Stimulated activated CD4-positive, alpha-beta T cell treated with anti-CD3 and anti-CD28 coated beads, Interleukin-1b, Interleukin-23, amount 100 ng/mL, for 24 hours (primary cell): ENCODE measurements around the gene SLC29A1.

ENCODE experiments used
- DNase-seq, 4 experiments: peaks; one replicate each; pipeline ENCODE4 v3.0.0-alpha.2; 2020; ENCODE audit warnings: low read depth in 4 of 4, low spot score in 1 of 4

SLC29A1 gene

DNA sequence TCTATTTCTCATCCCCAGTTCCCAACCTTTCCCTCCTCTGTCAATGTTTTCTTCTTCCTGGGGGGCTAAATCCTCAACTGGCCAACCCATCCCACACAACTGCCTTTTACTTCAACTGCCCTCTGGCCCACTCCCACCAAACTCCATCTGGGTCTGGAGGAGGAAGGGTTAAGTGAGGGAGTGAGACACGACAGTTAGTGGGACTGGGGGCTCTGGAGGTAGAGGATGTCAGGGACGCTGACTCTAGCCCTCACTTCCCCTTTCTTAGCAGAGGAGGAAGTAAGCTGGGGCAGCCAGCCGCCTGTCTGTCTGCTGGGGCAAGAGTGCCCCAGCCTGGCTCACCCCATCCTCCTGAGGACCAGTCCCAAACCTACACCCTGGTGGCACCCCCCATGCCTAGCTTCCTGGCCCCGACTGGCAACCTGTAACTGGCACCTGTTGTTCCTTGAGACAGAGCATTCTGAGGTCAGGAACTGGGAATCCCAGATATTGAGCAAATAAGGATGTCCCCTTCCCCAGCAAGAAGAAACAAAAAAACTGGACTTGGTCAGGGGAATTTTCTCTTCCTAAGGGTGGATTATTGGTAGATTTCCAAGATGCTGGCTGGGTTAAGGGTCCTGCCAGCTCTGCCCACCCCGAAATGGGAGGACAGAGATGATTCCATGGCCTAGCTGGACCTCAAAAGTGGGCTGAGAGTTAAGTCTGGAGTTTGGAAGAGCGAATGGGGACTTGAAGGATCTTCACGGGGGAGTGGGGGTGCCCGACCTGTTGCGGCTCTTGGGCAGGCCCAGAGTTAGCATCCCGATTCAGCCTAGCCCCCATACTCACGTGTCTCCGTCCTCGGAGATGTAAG is 41.0 kb downstream of the SLC29A1 start:
- no peak for DNase-seq

- DNase-seq, result peak; percentile 90 to 97 (median 95)
Observed at GRCh38 chr6:44265007-44265721, 41.8 kb downstream of the SLC29A1 start, which contains the start of gene NFKBIE. NFKBIE (minus strand) TSS chr6:44265551; CDS start chr6:44265346, 205 bp downstream.

DNA sequence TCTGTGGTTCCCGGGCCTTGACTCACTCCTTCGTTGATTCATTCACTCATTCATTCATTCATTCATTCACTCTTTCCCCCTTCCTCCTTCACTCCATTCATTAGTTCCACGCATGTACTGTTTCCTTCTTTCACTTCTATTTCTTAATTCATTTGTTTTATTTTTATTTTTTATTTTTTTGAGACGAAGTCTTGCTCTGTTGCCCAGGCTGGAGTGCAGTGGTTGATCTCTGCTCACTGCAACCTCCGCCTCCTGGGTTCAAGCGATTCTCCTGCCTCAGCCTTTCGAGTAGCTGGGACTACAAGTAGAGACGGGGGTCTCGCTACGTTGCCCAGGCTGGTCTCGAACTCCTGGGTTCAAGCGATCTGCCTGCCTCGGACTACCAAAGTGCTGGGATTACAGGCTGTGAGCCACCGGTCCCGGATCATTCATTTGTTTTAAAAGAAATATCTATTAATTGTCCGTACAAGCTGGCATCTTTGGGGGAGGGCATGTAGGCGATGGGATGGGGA is 42.4 kb downstream of the SLC29A1 start:
- no peak for DNase-seq

DNA sequence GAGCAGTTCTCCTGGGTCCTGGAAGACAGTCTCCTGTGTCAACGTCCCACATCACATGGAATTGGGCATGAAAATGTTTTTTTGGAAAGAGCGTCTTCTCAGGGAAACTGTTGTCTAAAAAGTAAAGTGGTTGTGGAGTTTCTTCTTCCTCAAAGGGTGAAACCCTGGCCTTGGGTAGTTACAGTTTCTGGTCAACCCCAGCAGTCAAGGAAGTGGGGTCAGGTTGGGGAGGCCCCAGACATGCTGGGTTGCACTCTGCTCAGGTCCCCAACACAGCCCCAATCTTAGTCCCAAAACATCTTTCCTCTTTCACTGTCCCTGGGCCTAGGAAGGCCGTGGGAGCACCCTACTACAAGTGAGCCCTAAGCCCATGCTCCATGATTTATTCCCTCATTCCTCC is 43.0 kb downstream of the SLC29A1 start:
- DNase-seq, result no peak

DNA sequence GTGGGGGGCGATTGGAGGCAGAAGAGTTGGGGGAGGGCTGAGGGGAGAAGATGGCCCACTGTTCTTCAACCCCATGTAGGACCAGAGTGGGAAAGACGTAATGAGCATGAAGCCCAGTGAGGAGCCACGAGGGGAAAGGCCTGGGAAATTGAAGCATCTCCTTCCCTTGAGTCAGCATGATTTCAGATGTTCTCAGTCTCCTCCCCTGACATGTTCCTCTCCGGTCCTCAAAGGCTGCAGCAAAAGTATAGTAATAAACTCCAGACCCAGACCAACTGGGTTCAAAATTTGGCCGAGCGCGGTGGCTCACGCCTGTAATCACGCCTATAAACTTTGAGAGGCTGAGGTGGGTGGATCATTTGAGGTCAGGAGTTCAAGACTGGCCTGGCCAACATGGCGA is 43.9 kb downstream of the SLC29A1 start:
- no peak for DNase-seq

DNA sequence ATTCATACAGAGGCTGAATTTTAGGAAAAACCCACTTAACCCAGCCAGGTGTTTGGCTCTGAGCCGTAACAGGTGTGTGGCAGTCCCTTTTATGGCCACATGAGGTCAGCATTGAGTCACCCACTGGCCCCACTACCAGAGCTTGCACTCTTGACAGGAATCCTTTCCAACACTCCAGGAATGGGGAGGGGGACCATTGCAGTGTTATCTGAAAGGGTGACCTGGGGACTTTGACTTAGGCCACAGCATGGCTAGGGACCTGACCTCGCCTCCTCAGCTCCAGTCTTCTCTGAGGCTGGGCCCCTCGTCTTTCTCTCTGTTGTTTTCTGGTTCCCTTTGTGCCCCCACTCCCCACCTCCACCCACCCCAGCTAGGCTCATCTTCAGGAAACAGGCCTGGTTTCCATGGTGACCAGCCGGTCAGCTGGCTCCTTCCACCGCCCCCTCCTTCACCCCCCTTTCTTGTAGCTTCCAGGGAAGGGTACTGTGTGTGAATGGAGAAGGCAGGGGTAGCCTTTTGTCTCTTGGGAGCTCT is 44.8 kb downstream of the SLC29A1 start:
- no peak for DNase-seq

DNA sequence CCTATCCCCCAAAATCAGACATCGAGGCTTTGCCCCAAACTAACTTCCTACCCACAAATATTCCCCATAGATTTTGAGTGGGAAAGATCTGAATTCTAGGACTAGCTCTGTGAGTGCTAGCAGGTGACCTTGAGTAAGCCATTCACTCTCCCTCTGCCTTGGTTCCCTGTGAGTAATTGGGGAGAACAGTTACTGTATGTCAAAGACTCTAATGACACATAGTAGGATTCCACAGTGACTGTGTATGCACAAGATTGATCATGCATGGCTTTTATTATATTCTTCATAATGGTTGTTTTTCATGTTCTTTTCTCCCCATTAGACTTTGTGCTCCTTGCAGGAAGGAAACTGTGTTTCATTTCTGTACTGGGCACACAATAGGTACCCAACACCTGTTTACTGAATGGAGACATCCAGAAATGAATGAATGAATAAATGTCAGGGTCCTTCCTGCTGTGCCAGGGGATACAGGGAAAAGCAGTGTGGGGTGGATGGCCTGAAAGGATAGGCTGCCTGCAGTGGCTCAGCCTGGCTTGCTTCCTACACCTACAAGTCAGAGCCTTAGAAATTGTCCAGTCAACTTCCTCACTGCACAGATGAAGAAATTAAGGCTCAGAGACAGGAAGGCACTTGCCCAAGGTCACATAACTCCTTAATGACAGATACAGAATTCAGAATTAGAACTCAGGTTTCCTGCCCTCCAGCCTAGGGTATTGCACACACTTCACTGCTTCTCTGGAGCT is 46.0 kb downstream of the SLC29A1 start:
- DNase-seq, result no peak

DNA sequence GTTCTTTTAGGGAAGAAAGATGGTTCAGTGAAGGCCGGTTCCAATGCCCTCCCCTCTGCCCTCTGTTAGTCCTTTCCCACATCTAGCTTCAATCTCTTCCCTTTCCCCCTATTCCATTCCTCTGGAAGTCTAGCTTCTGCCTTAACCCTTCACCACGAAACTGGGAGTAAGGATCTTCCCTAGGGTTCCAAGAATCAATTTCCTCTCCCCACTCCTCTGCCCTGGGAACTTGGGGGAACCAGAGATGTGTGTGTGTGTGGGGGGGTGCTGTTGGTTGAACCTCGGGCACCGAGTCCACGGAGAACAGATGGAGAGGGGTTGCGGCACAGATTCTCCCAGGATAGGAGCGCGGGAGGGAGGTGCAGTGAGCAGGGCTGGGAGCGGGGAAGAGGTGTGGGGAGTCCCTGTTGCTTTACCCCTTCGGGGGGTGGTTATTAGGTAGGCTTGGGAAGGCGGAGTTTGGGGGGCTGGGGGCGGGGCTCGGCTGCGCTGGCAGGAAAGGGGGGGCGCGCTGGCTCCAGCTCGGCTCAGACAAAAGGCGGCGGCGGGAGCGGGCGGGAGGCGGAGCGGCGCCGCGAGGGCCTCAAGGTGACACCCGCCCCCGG is 46.6 kb downstream of the SLC29A1 start, which contains the start of gene TMEM151B:
TMEM151B (plus strand) TSS at position 530 of the 605 bp plus-strand sequence. CDS start 293 bp downstream, outside the sequence.
- no peak for DNase-seq

DNA sequence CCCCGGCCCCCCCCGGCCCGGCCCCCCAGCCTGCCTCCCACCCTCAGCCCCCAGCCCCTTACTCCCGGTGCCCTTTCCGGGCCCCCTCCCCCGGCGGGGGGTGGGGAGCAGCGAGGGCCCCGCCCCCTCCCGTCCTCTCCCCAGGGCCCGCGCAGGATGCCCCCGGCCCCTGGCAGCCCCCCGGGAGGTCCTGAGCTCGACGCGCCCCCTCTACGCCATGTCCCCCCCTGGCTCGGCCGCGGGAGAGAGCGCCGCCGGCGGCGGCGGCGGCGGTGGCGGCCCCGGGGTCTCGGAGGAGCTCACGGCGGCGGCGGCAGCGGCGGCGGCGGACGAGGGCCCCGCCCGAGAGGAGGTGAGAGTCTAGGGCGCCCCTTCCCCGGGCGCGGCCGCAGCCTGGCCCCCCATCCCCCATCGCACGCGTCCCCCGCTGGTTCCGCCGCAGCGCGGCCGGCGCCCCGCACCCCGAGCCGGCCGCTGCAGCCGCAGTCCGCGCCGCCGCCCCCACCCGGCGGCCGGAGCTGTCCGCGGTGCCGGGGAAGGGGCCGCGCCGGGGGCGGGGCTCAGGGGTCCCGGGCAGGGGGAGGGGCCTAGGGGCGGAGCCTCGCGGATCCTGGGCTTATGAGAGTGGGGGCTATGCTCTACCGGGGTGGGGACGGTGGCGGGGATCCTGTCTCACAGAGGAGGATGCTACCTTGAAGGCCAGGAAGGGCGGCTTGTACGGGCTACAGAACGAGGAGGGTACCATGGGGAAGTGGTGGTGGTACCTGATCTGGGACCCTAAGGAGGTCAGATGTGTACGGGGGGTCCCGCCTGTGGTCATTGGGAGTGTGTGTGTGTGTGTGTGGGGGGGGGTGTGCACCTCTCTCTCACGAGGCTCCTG is 47.4 kb downstream of the SLC29A1 start:
- no peak for DNase-seq

GRCh38 chr6:44271406-44271723 is 48.0 kb downstream of the SLC29A1 start:
- DNase-seq, result no peak

DNA sequence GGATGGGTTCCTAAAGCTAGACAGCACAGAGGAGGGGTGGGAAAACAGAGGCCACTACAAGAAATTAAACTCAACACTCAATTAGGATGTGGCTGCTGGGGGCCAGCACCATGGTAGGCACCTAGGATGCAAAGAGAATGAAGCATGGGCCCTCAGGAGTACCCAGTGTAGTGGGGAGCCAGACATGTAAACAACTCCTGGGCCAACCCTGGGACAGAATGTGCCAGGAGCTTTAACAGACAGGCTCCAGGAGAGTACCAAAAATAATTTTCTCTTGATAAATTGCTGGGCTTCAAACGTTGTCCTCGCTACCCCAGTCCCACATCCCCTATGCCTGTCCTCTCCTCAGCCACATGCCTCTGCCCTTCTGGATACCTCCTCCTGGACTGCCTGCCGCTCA is 48.5 kb downstream of the SLC29A1 start:
- no peak for DNase-seq

DNA sequence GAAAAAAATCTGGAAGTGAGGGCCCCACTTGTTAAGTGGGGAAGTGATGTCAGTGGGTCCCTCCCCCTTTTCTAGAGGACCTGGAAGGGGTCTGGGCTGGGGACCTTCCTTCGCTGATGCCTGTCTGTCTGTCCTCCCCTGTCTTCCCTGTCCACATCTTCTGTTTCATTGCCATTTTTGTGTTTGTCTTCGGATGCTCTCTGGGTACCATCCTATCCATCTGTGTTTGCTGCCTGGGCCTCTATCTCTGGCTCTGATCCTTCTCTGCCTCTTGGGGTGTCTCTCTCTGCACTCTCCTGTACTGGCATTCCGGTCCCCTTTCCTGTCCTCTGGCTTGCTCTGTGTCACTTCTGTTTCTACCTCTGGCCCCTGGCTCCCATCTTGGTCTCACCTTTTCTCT is 49.1 kb downstream of the SLC29A1 start:
- no peak for DNase-seq

DNA sequence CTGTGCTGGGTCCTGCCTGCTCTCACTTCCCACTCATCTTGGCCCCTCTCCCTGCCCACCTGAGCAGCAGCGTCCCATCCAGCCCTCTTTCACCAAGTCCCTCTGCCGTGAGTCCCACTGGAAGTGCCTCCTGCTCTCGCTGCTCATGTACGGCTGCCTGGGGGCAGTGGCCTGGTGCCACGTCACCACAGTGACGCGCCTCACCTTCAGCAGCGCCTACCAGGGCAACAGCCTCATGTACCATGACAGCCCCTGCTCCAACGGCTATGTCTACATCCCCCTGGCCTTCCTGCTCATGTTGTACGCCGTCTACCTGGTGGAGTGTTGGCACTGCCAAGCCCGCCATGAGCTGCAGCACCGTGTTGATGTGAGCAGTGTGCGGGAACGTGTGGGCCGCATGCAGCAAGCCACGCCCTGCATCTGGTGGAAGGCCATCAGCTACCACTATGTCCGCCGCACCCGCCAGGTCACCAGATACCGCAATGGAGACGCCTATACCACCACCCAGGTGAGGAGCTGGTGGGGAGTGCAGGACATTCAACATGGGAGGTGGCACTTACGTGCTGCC is 49.7 kb downstream of the SLC29A1 start:
- no peak for DNase-seq

- no peak for DNase-seq
Observed at GRCh38 chr6:44273617-44274016, 50.2 kb downstream of the SLC29A1 start.

DNA sequence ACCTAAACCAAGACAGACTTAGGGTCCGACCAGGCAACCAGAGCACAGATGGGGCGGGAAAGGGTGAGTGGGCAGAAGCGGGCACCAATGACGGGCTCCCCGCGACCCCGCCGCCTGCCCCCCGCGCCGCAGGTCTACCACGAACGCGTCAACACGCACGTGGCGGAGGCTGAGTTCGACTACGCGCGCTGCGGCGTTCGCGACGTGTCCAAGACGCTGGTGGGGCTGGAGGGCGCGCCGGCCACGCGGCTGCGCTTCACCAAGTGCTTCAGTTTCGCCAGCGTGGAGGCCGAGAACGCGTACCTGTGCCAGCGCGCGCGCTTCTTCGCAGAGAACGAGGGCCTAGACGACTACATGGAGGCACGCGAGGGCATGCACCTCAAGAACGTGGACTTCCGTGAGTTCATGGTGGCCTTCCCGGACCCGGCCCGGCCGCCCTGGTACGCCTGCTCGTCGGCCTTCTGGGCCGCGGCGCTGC is 51.9 kb downstream of the SLC29A1 start:
- no peak for DNase-seq

DNA sequence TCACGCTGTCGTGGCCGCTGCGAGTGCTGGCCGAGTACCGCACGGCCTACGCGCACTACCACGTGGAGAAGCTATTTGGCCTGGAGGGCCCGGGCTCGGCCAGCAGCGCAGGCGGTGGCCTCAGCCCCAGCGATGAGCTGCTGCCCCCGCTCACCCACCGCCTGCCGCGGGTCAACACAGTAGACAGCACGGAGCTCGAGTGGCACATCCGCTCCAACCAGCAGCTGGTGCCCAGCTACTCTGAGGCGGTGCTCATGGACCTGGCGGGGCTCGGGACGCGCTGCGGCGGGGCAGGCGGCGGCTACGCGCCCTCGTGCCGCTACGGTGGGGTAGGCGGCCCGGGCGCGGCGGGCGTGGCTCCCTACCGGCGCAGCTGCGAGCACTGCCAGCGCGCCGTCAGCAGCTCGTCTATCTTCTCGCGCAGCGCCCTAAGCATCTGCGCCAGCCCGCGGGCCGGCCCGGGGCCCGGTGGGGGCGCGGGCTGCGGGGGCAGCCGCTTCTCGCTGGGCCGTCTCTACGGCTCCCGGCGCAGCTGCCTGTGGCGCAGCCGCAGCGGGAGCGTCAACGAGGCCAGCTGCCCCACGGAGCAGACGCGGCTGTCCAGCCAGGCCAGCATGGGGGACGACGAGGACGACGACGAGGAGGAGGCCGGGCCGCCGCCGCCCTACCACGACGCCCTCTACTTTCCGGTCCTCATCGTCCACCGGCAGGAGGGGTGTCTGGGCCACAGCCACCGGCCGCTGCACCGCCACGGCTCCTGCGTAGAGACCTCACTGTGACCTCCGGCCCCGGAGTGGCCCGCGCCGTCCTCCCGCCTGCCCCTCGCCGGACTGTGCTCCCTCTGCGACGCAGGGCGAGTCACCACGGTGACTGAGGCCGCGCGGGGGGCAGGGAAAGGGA is 52.6 kb downstream of the SLC29A1 start:
- no peak for DNase-seq

GRCh38 chr6:44276667-44277640 is 53.6 kb downstream of the SLC29A1 start:
- no peak for DNase-seq
